ENCODE measurements around the gene ACOX3.

ACOX3 gene

DNA sequence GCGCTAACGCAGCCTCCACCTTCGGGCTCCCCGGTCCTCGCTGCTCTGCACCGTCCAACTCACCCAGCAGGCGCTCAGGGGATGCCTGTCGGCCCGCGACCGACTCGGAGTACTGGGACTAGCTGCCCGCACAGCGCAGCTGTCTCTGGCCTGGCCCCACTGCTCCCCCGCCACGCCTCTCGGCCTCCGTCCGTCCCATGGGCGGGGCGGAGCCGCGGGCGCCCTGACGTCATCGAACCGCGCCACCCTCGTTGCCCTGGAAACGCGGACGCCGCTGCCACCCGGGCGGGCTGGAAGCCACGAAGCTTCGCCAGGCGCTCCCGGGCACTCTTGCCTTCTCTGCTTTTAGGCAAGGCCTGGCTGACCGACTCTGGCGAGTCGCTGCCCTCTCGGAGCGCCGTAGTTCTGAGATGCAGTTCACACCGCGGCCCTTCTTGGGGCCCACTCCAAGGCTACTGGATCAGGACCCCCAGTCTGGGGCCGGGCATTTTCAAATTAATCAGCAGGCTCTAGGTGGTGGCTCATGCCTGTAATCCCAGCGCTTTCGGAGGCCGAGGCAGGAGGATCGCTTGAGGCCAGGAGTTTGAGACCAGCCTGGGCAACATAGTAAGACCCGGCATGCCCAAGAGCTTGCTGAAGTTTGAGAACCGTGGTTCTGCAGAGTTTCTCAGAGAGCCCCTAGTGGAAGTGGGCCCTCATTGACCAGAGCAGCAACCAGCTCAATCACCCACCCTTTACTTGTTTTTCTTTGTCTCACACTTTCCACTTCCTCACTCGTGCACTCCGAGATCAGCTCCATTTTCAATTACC is 12.0 kb downstream of the ACOX3 start:
- Histone ChIP-seq H2AFZ (ENCODE audit: low read depth) (peak overlapping the region; percentile 30; the same call in 1 of the 2 replicates), H3K27ac (no peak overlapping the region), H3K4me1 (ENCODE audit: low read depth, poor library complexity, severe bottlenecking) (no peaks in the 10 kb centered on the region), H3K36me3 (ENCODE audit: insufficient read depth) (no peaks in the 10 kb centered on the region), H4K20me1 (ENCODE audit: insufficient read depth) (no peaks in the 10 kb centered on the region), H3K9ac (no peak overlapping the region; the same call in 1 of the 2 replicates), H3K4me2 (peak overlapping the region; percentile 66), H3K4me3 (IDR thresholded peaks at IDR 0.05; ENCODE audit: insufficient read depth, low read depth, low read length) (no peak overlapping the region), H3K79me2 (ENCODE audit: insufficient read depth, low read depth) (no peaks in the 10 kb centered on the region), H3K27me3 (ENCODE audit: insufficient read depth, low read depth) (no peaks in the 10 kb centered on the region)
- TF ChIP-seq, protein P1, sequence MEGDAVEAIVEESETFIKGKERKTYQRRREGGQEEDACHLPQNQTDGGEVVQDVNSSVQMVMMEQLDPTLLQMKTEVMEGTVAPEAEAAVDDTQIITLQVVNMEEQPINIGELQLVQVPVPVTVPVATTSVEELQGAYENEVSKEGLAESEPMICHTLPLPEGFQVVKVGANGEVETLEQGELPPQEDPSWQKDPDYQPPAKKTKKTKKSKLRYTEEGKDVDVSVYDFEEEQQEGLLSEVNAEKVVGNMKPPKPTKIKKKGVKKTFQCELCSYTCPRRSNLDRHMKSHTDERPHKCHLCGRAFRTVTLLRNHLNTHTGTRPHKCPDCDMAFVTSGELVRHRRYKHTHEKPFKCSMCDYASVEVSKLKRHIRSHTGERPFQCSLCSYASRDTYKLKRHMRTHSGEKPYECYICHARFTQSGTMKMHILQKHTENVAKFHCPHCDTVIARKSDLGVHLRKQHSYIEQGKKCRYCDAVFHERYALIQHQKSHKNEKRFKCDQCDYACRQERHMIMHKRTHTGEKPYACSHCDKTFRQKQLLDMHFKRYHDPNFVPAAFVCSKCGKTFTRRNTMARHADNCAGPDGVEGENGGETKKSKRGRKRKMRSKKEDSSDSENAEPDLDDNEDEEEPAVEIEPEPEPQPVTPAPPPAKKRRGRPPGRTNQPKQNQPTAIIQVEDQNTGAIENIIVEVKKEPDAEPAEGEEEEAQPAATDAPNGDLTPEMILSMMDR (conservative IDR thresholded peaks at IDR 0.05; ENCODE audit: low read depth, low read length): peak; percentile 31; the same call in 1 of the 2 replicates

DNA sequence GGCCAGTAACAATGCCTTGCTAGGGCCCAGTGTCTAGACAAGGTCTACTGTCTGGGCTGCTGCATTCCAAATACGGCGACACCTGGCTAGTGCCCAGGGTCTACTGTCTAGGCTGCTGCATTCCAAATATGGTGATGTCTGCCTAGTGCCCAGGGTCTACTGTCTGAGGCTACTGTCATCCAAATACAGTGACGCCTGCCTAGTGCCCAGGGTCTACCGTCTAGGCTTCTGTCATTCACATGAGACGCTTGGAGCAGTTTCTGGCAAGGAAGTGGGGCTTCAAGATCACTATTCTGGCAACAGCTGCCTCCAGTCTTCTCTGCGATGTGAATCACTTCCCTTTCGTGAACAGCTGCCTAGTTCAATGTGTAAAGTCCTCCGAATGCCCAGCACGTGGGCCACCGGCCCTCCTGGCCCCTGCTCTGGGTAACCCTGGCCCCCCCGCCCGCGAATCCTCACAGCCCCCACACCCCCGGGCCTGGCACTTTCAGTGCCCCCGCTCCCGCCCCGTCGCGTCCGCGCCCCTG is 12.7 kb downstream of the ACOX3 start:
- Histone ChIP-seq H3K36me3 (ENCODE audit: insufficient read depth) (no peaks in the 10 kb centered on the region), H3K4me1 (ENCODE audit: low read depth, poor library complexity, severe bottlenecking) (no peaks in the 10 kb centered on the region), H3K4me2 (peak overlapping the region; percentile 36; the same call in 1 of the 2 replicates), H4K20me1 (ENCODE audit: insufficient read depth) (no peaks in the 10 kb centered on the region), H3K4me3 (IDR thresholded peaks at IDR 0.05; ENCODE audit: insufficient read depth, low read depth, low read length) (no peak overlapping the region), H3K9ac (no peak overlapping the region; the same call in 1 of the 2 replicates), H3K27ac (no peak overlapping the region), H3K27me3 (ENCODE audit: insufficient read depth, low read depth) (no peaks in the 10 kb centered on the region), H2AFZ (ENCODE audit: low read depth) (peak overlapping the region; percentile 30; the same call in 1 of the 2 replicates), H3K79me2 (ENCODE audit: insufficient read depth, low read depth) (no peaks in the 10 kb centered on the region)
- TF ChIP-seq, protein P1 (conservative IDR thresholded peaks at IDR 0.05; ENCODE audit: low read depth, low read length): no peak

DNA sequence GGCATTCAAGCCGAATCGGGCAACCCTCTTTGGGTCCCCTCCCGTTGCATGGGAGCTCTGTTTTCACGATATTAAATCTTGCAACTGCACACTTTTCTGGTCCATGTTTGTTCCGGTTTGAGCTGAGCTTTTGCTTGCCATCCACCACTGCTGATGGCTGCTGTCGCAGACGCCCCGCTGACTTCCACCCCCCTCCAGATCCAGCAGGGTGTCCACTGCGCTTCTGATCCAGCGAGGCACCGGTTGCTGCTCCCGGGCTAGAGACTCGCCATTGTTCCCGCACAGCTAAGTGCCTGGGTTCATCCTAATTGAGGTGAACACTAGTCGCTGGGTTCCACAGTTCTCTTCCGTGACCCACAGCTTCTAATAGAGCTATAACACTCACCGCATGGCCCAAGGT is 13.3 kb downstream of the ACOX3 start:
- Histone ChIP-seq H3K4me3 (IDR thresholded peaks at IDR 0.05; ENCODE audit: insufficient read depth, low read depth, low read length) (no peak overlapping the region), H3K4me2 (no peak overlapping the region), H3K27ac (no peak overlapping the region)

DNA sequence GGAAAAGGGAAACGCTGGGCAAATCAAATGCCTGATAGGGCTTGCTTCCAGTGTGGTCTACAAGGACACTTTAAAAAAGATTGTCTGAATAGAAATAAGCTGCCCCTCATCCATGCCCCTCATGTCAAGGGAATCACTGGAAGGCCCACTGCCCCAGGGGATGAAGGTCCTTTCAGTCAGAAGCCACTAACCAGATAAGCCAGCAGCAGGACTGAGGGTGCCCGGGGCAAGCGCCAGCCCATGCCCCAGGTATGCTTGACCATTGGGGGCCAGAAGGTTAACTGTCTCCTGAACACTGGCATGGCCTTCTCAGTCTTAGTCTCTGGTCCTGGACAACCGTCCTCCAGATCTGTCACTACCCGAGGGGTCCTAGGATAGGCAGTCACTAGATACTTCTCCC is 17.7 kb downstream of the ACOX3 start:
- H3K27ac ChIP-seq: no peak overlapping the region
- H3K4me2 ChIP-seq: no peak overlapping the region

More for the DNA sequence above, 13.3 kb downstream of the ACOX3 start:
- Histone ChIP-seq H2AFZ (ENCODE audit: low read depth) (no peak overlapping the region), H3K79me2 (ENCODE audit: insufficient read depth, low read depth) (no peaks in the 10 kb centered on the region), H3K36me3 (ENCODE audit: insufficient read depth) (no peaks in the 10 kb centered on the region), H3K4me1 (ENCODE audit: low read depth, poor library complexity, severe bottlenecking) (no peaks in the 10 kb centered on the region), H3K9ac (no peak overlapping the region), H4K20me1 (ENCODE audit: insufficient read depth) (no peaks in the 10 kb centered on the region), H3K27me3 (ENCODE audit: insufficient read depth, low read depth) (no peaks in the 10 kb centered on the region)
- TF ChIP-seq, protein P1 (conservative IDR thresholded peaks at IDR 0.05; ENCODE audit: low read depth, low read length): no peak

More for the DNA sequence above, 17.7 kb downstream of the ACOX3 start:
- TF ChIP-seq, protein P1 (conservative IDR thresholded peaks at IDR 0.05; ENCODE audit: low read depth, low read length): no peak
- no peak overlapping the region for H3K9ac ChIP-seq
- no peaks in the 10 kb centered on the region for H3K4me1 ChIP-seq (ENCODE audit: low read depth, poor library complexity, severe bottlenecking)
- no peaks in the 10 kb centered on the region for H3K27me3 ChIP-seq (ENCODE audit: insufficient read depth, low read depth)
- H3K79me2 ChIP-seq (ENCODE audit: insufficient read depth, low read depth): no peaks in the 10 kb centered on the region
- H4K20me1 ChIP-seq (ENCODE audit: insufficient read depth): no peaks in the 10 kb centered on the region
- H3K4me3 ChIP-seq (IDR thresholded peaks at IDR 0.05; ENCODE audit: insufficient read depth, low read depth, low read length): no peak overlapping the region
- H2AFZ ChIP-seq (ENCODE audit: low read depth): no peak overlapping the region
- H3K36me3 ChIP-seq (ENCODE audit: insufficient read depth): no peaks in the 10 kb centered on the region

Measured in KMS-11 (cell line).